GM19438 (cell line): ENCODE results near the gene ACAP3.
"Not testable (repeated sequence)": the region's sequence is repeated elsewhere in the genome, so short reads cannot be mapped to it uniquely, and the experiment has no call there.

ENCODE experiments used
- ATAC-seq: cut with Tn5 transposase; IDR thresholded peaks from one replicate; pipeline ENCODE4 v1.9.1; 2021; ENCODE audit warnings: low read depth; ENCODE audit not compliant: unreplicated experiment

ACAP3 gene

GRCh38 chr1:1248009-1248913 is 59.5 kb downstream of the ACAP3 start:
- not testable (repeated sequence) for ATAC-seq

DNA sequence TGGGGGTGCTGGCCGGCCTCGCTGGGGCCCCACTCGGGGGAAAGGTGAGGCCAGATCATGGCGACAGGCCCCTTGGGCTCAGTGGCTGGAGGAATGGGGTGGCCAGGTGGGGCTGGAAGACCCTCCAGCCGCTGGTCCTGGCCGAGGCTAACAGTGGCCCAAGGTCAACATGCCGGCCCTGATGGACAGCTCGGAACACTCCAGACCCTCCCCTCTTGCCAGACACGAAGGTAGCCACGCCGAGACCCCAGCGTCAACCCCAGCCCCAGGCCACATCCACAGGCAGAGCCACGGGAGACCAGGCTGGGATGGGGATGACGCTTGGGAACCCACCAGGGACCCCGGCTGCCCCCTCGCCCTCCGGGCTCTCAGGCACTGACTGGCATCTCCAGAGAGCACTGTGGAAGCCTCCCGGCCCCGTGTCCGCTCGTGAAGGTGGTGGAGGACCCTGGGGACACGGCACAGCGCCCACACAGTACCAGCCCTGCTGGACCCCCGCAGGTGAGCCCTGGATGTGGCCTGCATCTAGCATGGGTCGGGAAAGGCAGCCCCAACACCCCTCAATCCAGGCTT is 60.3 kb downstream of the ACAP3 start:
- no peak for ATAC-seq

- no peak for ATAC-seq
These were observed 61.0 kb downstream of the ACAP3 start, which contains the start of gene C1QTNF12 for GRCh38 chr1:1246577-1247340. Gene C1QTNF12, minus strand, starts transcription at chr1:1246722. Its CDS starts 32 bp downstream, at chr1:1246690.

DNA sequence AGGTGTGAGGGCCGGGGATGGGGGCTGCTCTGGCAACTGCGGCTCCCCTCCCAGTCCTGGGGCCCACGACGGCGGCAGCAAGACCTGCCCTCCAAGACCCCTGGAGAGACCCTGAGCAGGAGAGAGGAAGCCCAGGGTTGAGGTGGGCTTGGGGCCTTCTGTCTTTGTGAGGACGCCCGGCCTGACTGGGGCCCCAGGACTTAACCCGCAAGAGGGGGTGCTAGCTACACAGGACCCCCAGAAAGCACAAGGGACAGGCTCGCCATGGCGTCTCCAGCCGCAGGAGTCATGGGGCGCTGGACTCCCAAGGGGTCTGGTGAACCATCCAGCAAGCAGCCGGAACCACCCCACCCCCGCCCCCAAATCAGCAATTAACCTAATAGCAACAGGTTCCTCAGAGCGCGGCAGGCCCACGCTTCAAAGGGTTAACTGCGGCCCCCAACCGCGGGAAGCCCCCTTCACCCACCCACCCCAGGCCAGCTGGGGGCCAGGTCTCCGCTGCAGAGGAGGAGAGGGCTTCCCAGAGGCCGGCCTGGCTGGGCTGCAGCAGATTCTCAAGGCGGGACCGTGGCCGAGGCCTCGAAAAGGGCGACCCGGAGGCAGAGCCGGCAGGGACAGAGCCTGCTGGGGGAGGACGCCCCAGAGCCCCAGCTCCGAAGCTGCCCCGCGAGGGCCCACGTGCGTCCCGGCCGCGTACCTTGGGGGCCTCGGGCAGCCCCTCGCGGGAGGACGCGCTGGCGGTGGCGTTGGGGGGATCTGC is 61.7 kb downstream of the ACAP3 start:
- no peak for ATAC-seq

- ATAC-seq: no peak
These were observed 62.4 kb downstream of the ACAP3 start for GRCh38 chr1:1245178-1245816.

DNA sequence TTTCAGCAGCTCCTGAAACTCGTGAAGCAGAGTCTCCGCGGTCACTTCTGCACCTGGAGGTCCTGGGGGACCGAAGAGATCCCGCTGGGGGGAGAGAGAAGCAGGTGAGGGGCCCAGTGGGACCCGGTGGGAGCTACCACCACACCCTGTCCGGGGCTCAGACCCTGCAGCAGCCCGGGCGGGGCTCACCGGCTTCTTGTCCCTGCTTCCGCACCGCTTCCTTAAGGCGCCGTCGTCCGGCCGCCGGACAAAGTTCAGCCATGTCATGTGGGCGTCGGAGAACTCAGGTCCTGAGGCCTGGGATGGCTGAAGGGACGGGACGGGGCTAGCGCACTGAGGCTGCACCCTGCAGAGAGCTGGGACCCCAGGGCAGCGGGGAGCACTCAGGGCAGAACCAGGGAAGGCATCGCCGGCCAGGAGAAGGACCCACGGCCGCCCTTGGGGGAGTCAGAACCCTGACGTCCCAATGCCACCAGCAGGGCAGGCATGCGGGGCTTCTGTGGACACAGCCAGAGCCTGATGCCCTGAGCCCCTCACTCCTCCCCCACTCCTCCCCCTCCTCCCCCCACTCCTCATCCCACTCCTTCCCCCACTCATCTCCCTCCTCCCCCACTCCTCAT is 63.4 kb downstream of the ACAP3 start:
- no peak for ATAC-seq

DNA sequence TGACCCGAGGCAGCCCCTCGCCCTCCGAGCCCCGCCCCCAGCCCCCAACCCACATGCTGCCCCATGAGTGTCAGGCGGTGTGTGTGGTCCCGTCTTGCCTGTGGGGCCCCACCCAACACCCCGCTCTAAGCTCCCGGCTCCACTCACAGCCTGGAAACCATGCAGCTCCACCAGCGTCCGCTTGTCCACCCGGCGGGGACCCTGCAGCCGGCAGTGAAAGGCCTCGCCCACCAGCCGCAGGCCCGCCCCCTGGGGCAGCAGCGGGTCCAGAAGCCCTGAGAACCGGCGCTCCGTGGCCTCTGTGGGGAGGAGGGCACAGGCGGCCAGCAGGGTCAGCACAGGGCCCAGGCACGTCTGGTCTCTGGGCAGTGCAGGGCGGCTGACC is 63.9 kb downstream of the ACAP3 start:
- ATAC-seq: no peak

- ATAC-seq: no peak
These were observed 64.5 kb downstream of the ACAP3 start for GRCh38 chr1:1243266-1243660.

GRCh38 chr1:1242461-1243265 is 65.1 kb downstream of the ACAP3 start:
- ATAC-seq: no peak
